Panc1 (cell line): ENCODE data around the gene ECM1. TPM values are rescaled to one million over a fixed set of nuclear protein-coding genes. Genes with fewer than 3 reads are reported as not detected.

Experiments
- ATAC-seq: fragments of 200-7000 bp; cut with Tn5 transposase; 2 replicates; pipeline ENCODE4 v1.9.1; 2020; ENCODE audit warnings: mild to moderate bottlenecking, moderate library complexity
- BruUV-seq: library from RNA; stranded (reverse); fragments of 400-500 nt; replicated peaks from 2 replicates; lab custom pipeline; 2021; lab: Mats Ljungman, UMichigan
- CTCF ChIA-PET: fragments of 300-600 bp; sonication (Branson Sonifier 250); formaldehyde crosslinking; loops from one replicate; lab custom pipeline; 2022; ENCODE audit warnings: antibody characterized with exemption; lab: Charles Lee
- POLR2A ChIA-PET: fragments of 300-600 bp; sonication (Branson Sonifier 250); formaldehyde crosslinking; loops from one replicate; lab custom pipeline; 2022; ENCODE audit warnings: antibody characterized with exemption; lab: Charles Lee
- DNase-seq: peaks from one replicate; pipeline ENCODE4 v3.0.0-alpha.2; 2010; ENCODE audit warnings: low read depth, low spot score
- H3K27ac ChIP-seq: 2 replicates; pipeline ENCODE4 v1.5.1; 2011; ENCODE audit warnings: mild to moderate bottlenecking, low read length, inconsistent platforms
- H3K27me3 ChIP-seq: fragments of 200-500 bp; sonication (Bioruptor generic); 2 replicates; pipeline ENCODE4 v1.6.0; 2014; ENCODE audit warnings: low read length, inconsistent platforms; ENCODE audit not compliant: control insufficient read depth, insufficient read depth
- H3K36me3 ChIP-seq: fragments of 200-500 bp; sonication (Bioruptor generic); 2 replicates; pipeline ENCODE4 v1.5.1; 2014; ENCODE audit warnings: inconsistent platforms, mild to moderate bottlenecking, low read length, moderate library complexity; ENCODE audit not compliant: control insufficient read depth, insufficient read depth
- H3K4me1 ChIP-seq: 2 replicates; pipeline ENCODE4 v1.5.1; 2011; ENCODE audit warnings: inconsistent platforms, mild to moderate bottlenecking, low read length, moderate library complexity; ENCODE audit not compliant: control insufficient read depth, insufficient read depth
- H3K4me3 ChIP-seq, 2 experiments: 2 replicates each; pipeline ENCODE4 v1.5.1; 2011 to 2012; ENCODE audit warnings: low read depth in 2 of 2, low read length in 2 of 2, mild to moderate bottlenecking in 2 of 2, inconsistent platforms in 1 of 2, moderate library complexity in 1 of 2
- H3K9me3 ChIP-seq: fragments of 200-500 bp; sonication (Bioruptor generic); 2 replicates; pipeline ENCODE4 v1.5.1; 2014; ENCODE audit warnings: low read depth, mild to moderate bottlenecking, inconsistent platforms, low read length, moderate library complexity; ENCODE audit not compliant: control insufficient read depth, insufficient read depth
- CTCF ChIP-seq: fragments of 450-650 bp; IDR thresholded peaks from 2 replicates; pipeline ENCODE4 v1.5.1; 2017; ENCODE audit warnings: mild to moderate bottlenecking
- POLR2AphosphoS5 ChIP-seq: IDR thresholded peaks from 2 replicates; pipeline ENCODE4 v1.6.1; 2012; ENCODE audit warnings: mild to moderate bottlenecking, low read depth, low read length, moderate library complexity
- REST ChIP-seq, 2 experiments: IDR thresholded peaks; 2 replicates each; pipeline ENCODE4 v1.6.1; 2011 to 2012; ENCODE audit warnings: low read depth in 2 of 2, control low read depth in 1 of 2, low read length in 1 of 2, mild to moderate bottlenecking in 1 of 2, moderate library complexity in 1 of 2; ENCODE audit not compliant: insufficient read depth in 1 of 2
- SIN3A ChIP-seq: IDR thresholded peaks from 2 replicates; pipeline ENCODE4 v1.6.1; 2012; ENCODE audit warnings: low read depth, mild to moderate bottlenecking, low read length, moderate library complexity, borderline replicate concordance; ENCODE audit not compliant: insufficient read depth
- TCF7L2 ChIP-seq: IDR thresholded peaks from 2 replicates; pipeline ENCODE4 v1.6.1; 2011; ENCODE audit warnings: mild to moderate bottlenecking, low read depth, low read length, inconsistent platforms
- in situ Hi-C: cut with HindIII; loops from 2 replicates; pipeline ENCODE4 v1.10.0; 2016; ENCODE audit warnings: low sequenced_read_pairs, low pct_unique_long_range_greater_than_20kb
- intact Hi-C: fragments of 100-400 bp; cut with micrococcal nuclease; formaldehyde crosslinking; loops from one replicate; pipeline ENCODE4 v1.10.0; 2022; ENCODE audit not compliant: unreplicated experiment
- total RNA-seq: library from RNA; stranded (reverse); gene quantifications from one replicate; pipeline ENCODE4 v1.2.1, GENCODE V29; 2021; ENCODE audit not compliant: unreplicated experiment

ECM1 gene
- total RNA-seq, 1 experiment from 2014 or later, result 2.2 TPM

- Histone ChIP-seq H3K4me1 (no peaks in the 10 kb centered on the region), H3K4me3 (no peak overlapping the region), H3K27me3 (no peaks in the 10 kb centered on the region), H3K9me3 (no peaks in the 10 kb centered on the region), H3K27ac (no peak overlapping the region), H3K36me3 (no peaks in the 10 kb centered on the region)
- in situ Hi-C loops, result no loop called here
- TF ChIP-seq REST (IDR thresholded peaks at IDR 0.05; ENCODE audit: insufficient read depth in 1 of 2, low read depth in 2 of 2, low read length in 1 of 2), result no peak
- no peak for TF ChIP-seq SIN3A
- no peak for TF ChIP-seq CTCF
- BruUV-seq, result no TSS peak
- DNase-seq (no peak), ATAC-seq (no peak)
- ChIA-PET CTCF (interaction anchor here (0.7 kb wide), 1 partner anchor 272 kb away, joined by 4 read pairs; no protein-coding TSS in a partner anchor), POLR2A (no interaction called here)
- intact Hi-C loops, result no loop called here
Measured at GRCh38 chr1:150543500-150544143, 35.7 kb downstream of the ECM1 start.

- Histone ChIP-seq H3K9me3 (no peaks in the 10 kb centered on the region), H3K4me3 (no peak overlapping the region), H3K27ac (no peak overlapping the region), H3K27me3 (no peaks in the 10 kb centered on the region), H3K4me1 (no peaks in the 10 kb centered on the region), H3K36me3 (no peaks in the 10 kb centered on the region)
- in situ Hi-C loops, result no loop called here
- no peak for TF ChIP-seq TCF7L2
- no peak for TF ChIP-seq CTCF
- TF ChIP-seq POLR2AphosphoS5, result no peak
- TF ChIP-seq REST (IDR thresholded peaks at IDR 0.05; ENCODE audit: insufficient read depth in 1 of 2, low read depth in 2 of 2, low read length in 1 of 2), result no peak
- TF ChIP-seq SIN3A, result no peak
- ATAC-seq, result no peak
- intact Hi-C loops, result no loop called here
- POLR2A ChIA-PET, result no interaction called here
- BruUV-seq, result no TSS peak
- CTCF ChIA-PET, result interaction anchor here (0.7 kb wide), 1 partner anchor 272 kb away, joined by 4 read pairs; no protein-coding TSS in a partner anchor
- DNase-seq, result no peak
Measured at GRCh38 chr1:150544204-150544603, 36.3 kb downstream of the ECM1 start.
